Liver (tissue), 9 donors: ENCODE results near the gene SPRR1A. TPM values are rescaled to one million over a fixed set of nuclear protein-coding genes. Genes with fewer than 3 reads are reported as not detected.
A peak's percentile ranks its signal among the peaks of the same experiment; 100 is the strongest.

Experiments
- DNase-seq: peaks from one replicate; pipeline ENCODE4 v3.0.0-alpha.2; 2017; ENCODE audit warnings: low spot score
- H3K27ac ChIP-seq, 2 donors: one replicate each; pipeline ENCODE4 v1.7.0; 2013; ENCODE audit warnings: inconsistent platforms in 2 of 2, low read length in 2 of 2, control low read depth in 1 of 2, low read depth in 1 of 2, mild to moderate bottlenecking in 1 of 2
- H3K27me3 ChIP-seq, 4 donors: one replicate each; pipeline versions ENCODE4 v1.6.1 to v1.7.0; 2013; ENCODE audit warnings: low read length in 3 of 4, inconsistent platforms in 1 of 4, mild to moderate bottlenecking in 1 of 4, moderate library complexity in 1 of 4; ENCODE audit not compliant: control insufficient read depth in 4 of 4, insufficient read depth in 4 of 4
- H3K36me3 ChIP-seq, 4 donors: one replicate each; pipeline versions ENCODE4 v1.6.1 to v1.7.0; 2013; ENCODE audit warnings: low read length in 3 of 4, mild to moderate bottlenecking in 3 of 4, low read depth in 1 of 4, moderate library complexity in 1 of 4; ENCODE audit not compliant: control insufficient read depth in 4 of 4, insufficient read depth in 3 of 4
- H3K4me1 ChIP-seq, 4 donors: one replicate each; pipeline versions ENCODE4 v1.6.1 to v1.7.0; 2013; ENCODE audit warnings: low read length in 3 of 4, mild to moderate bottlenecking in 3 of 4, moderate library complexity in 1 of 4; ENCODE audit not compliant: control insufficient read depth in 4 of 4, insufficient read depth in 4 of 4
- H3K4me3 ChIP-seq, 3 donors: one replicate each; pipeline versions ENCODE4 v1.6.1 to v1.7.0; 2013; ENCODE audit warnings: low read length in 3 of 3, control low read depth in 1 of 3, low read depth in 1 of 3, mild to moderate bottlenecking in 1 of 3
- H3K9ac ChIP-seq, 2 donors: one replicate each; pipeline ENCODE4 v1.7.0; 2013; ENCODE audit warnings: low read length in 2 of 2, mild to moderate bottlenecking in 2 of 2, moderate library complexity in 2 of 2, control low read depth in 1 of 2, low read depth in 1 of 2
- H3K9me3 ChIP-seq, 4 donors: one replicate each; pipeline versions ENCODE4 v1.6.1 to v1.7.0; 2013; ENCODE audit warnings: low read length in 3 of 4; ENCODE audit not compliant: control insufficient read depth in 4 of 4
- FOXA1 ChIP-seq: IDR thresholded peaks from 2 replicates; pipeline ENCODE4 v1.6.1; 2016; ENCODE audit warnings: antibody characterized with exemption
- GABPA ChIP-seq, 2 donors: IDR thresholded peaks in 1 of 2; conservative IDR thresholded peaks in 1 of 2; 2 replicates each; pipeline ENCODE4 v1.6.1; 2016; ENCODE audit warnings: antibody characterized with exemption in 2 of 2, mild to moderate bottlenecking in 1 of 2, moderate library complexity in 1 of 2
- HNF4A ChIP-seq, 2 donors: conservative IDR thresholded peaks; 2 replicates each; pipeline ENCODE4 v1.6.1; 2016; ENCODE audit warnings: antibody characterized with exemption in 2 of 2, mild to moderate bottlenecking in 2 of 2
- JUND ChIP-seq, 2 donors: IDR thresholded peaks; 2 replicates each; pipeline ENCODE4 v1.6.1; 2016; ENCODE audit warnings: antibody characterized with exemption in 2 of 2
- NR2F2 ChIP-seq: IDR thresholded peaks from 2 replicates; pipeline ENCODE4 v1.6.1; 2016; ENCODE audit warnings: antibody characterized with exemption
- RXRA ChIP-seq, 2 donors: IDR thresholded peaks; 2 replicates each; pipeline ENCODE4 v1.6.1; 2017 to 2018; ENCODE audit warnings: antibody characterized with exemption in 2 of 2, mild to moderate bottlenecking in 1 of 2
- SP1 ChIP-seq: IDR thresholded peaks from 2 replicates; pipeline ENCODE4 v1.6.1; 2018; ENCODE audit warnings: antibody characterized with exemption, mild to moderate bottlenecking
- YY1 ChIP-seq: IDR thresholded peaks from 2 replicates; pipeline ENCODE4 v1.6.1; 2016; ENCODE audit warnings: antibody characterized with exemption, mild to moderate bottlenecking
- ZBTB33 ChIP-seq: IDR thresholded peaks from 2 replicates; pipeline ENCODE4 v1.6.1; 2016; ENCODE audit warnings: antibody characterized with exemption
- WGBS: extraction: QIAGEN DNeasy Blood & Tissue Kit; methylation state at CpG from one replicate; pipeline ENCODE4 v1.1.7; 2013; 5-methylcytosine and 5-hydroxymethylcytosine counted together
- polyA plus RNA-seq, 2 donors: library from polyadenylated mRNA; stranded (reverse) in 1 of 2; unstranded in 1 of 2; fragments of 200-250 nt in 1 of 2; fragments of >200 nt in 1 of 2; fragmentation: Nextera tagmentation in 1 of 2; extraction: Ambion mirVana in 1 of 2; gene quantifications; one replicate each; pipeline versions ENCODE4 v1.2.1 to v1.2.3, GENCODE V29; 2013 to 2015
- total RNA-seq, 2 donors: library from RNA; depleted of rRNA; stranded (reverse); fragments of >200 nt; gene quantifications; one replicate each; pipeline ENCODE4 v1.2.3, GENCODE V29; 2014
- TF ChIP-seq, protein P1 (sequence below): IDR thresholded peaks from 2 replicates; pipeline ENCODE4 v1.6.1; 2016; ENCODE audit warnings: antibody characterized with exemption, mild to moderate bottlenecking
- TF ChIP-seq, protein P2 (sequence below): IDR thresholded peaks from 2 replicates; pipeline ENCODE4 v1.6.1; 2016; ENCODE audit warnings: antibody characterized with exemption
- TF ChIP-seq, protein P3 (sequence below): IDR thresholded peaks from 2 replicates; pipeline ENCODE4 v1.6.1; 2016; ENCODE audit warnings: antibody characterized with exemption
- donor health status: healthy.
- donor health status: healthy.
- donor health status: healthy.
- donor health status: healthy.
- donor health status: healthy.

The SPRR1A gene
- total and polyA plus RNA-seq, 4 donors = not detected

- no peak for DNase-seq
- Histone ChIP-seq H3K9me3 (no peaks in the 10 kb centered on the region), H3K27ac (peak overlapping the region in 1 of 2 donors; percentile 11), H3K4me1 (peaks cover 2 to 23% (median 18%) of the 10 kb centered on the region in 4 donors), H3K9ac (no peak overlapping the region), H3K27me3 (no peaks in the 10 kb centered on the region), H3K36me3 (no peaks in the 10 kb centered on the region), H3K4me3 (no peak overlapping the region)
- TF ChIP-seq HNF4A (conservative IDR thresholded peaks at IDR 0.05) (peak in 1 of 2 donors; percentile 73), GABPA (IDR thresholded peaks at IDR 0.05 in 1 of 2, conservative IDR thresholded peaks at IDR 0.05 in 1 of 2) (no peak), RXRA (IDR thresholded peaks at IDR 0.05) (peak in 1 of 2 donors; percentile 86)
- 30% methylated on average over 2 of the region's 2 CpGs for WGBS
Observed at GRCh38 chr1:152942161-152942560, 41.7 kb upstream of the SPRR1A start.

DNA sequence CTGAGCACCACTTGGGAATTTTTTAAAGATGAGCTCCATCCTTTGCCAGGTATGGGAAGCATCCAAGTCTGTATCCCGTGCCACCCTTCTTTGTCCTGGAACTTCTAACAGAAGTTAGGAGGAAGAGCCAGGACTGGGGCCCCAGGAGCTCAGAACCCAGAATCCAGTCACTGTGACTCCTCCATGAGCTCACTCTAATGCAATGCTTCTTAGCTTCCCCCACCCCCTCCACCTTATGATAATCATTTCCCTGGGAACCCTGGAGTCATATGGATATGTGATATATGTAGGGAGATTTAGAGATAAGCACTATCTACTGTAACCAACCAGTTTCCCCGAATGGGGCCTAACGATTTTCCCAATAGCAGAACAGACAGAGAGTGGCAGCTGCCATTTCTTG, 37.6 kb upstream of the SPRR1A start:
- TF ChIP-seq, protein P1, sequence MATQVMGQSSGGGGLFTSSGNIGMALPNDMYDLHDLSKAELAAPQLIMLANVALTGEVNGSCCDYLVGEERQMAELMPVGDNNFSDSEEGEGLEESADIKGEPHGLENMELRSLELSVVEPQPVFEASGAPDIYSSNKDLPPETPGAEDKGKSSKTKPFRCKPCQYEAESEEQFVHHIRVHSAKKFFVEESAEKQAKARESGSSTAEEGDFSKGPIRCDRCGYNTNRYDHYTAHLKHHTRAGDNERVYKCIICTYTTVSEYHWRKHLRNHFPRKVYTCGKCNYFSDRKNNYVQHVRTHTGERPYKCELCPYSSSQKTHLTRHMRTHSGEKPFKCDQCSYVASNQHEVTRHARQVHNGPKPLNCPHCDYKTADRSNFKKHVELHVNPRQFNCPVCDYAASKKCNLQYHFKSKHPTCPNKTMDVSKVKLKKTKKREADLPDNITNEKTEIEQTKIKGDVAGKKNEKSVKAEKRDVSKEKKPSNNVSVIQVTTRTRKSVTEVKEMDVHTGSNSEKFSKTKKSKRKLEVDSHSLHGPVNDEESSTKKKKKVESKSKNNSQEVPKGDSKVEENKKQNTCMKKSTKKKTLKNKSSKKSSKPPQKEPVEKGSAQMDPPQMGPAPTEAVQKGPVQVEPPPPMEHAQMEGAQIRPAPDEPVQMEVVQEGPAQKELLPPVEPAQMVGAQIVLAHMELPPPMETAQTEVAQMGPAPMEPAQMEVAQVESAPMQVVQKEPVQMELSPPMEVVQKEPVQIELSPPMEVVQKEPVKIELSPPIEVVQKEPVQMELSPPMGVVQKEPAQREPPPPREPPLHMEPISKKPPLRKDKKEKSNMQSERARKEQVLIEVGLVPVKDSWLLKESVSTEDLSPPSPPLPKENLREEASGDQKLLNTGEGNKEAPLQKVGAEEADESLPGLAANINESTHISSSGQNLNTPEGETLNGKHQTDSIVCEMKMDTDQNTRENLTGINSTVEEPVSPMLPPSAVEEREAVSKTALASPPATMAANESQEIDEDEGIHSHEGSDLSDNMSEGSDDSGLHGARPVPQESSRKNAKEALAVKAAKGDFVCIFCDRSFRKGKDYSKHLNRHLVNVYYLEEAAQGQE = no peak
- TF ChIP-seq SP1 = no peak
- H3K4me3 ChIP-seq = no peak overlapping the region
- H3K4me1 ChIP-seq = peaks cover 0 to 15% (median 11%) of the 10 kb centered on the region in 4 donors
- H3K36me3 ChIP-seq = no peaks in the 10 kb centered on the region
- no peak overlapping the region for H3K27ac ChIP-seq
- H3K9ac ChIP-seq = no peak overlapping the region
- no peak for DNase-seq
- no peaks in the 10 kb centered on the region for H3K9me3 ChIP-seq
- WGBS = 78% methylated on average over 3 of the region's 3 CpGs
- no peaks in the 10 kb centered on the region for H3K27me3 ChIP-seq

GRCh38 chr1:152946651-152947256, 37.1 kb upstream of the SPRR1A start, which contains the start of gene SPRR5:
TSS of gene SPRR5 (plus strand) at chr1:152947206. CDS start at chr1:152948555, 1,349 bp downstream.
- peaks cover 0 to 10% (median 9%) of the 10 kb centered on the region in 4 donors for H3K4me1 ChIP-seq
- TF ChIP-seq SP1 (no peak), JUND (IDR thresholded peaks at IDR 0.05) (no peak), NR2F2 (no peak), ZBTB33 (no peak), YY1 (no peak), FOXA1 (no peak)
- TF ChIP-seq, protein P2, sequence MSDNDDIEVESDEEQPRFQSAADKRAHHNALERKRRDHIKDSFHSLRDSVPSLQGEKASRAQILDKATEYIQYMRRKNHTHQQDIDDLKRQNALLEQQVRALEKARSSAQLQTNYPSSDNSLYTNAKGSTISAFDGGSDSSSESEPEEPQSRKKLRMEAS = no peak
- TF ChIP-seq, protein P3, sequence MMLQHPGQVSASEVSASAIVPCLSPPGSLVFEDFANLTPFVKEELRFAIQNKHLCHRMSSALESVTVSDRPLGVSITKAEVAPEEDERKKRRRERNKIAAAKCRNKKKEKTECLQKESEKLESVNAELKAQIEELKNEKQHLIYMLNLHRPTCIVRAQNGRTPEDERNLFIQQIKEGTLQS = no peak
- TF ChIP-seq, protein P1 = no peak
- no peaks in the 10 kb centered on the region for H3K27me3 ChIP-seq
- H3K9me3 ChIP-seq = no peaks in the 10 kb centered on the region
- H3K9ac ChIP-seq = no peak within 1 kb of the TSS
- no peaks in the 10 kb centered on the region for H3K36me3 ChIP-seq
- no peak for DNase-seq
- WGBS = 82% methylated on average over 4 of the region's 4 CpGs
- H3K27ac ChIP-seq = no peak within 1 kb of the TSS
- no peak within 1 kb of the TSS for H3K4me3 ChIP-seq
